AG04450 (cell line): ENCODE results near the gene CALM3. TPM values are rescaled to one million over a fixed set of nuclear protein-coding genes. Genes with fewer than 3 reads are reported as not detected.

Source experiments
- CTCF ChIA-PET: fragments of 300-600, 350-600 bp; formaldehyde crosslinking; extraction: SDS; loops from one replicate; lab custom pipeline; 2022; ENCODE audit warnings: antibody characterized with exemption, inconsistent platforms; lab: Charles Lee
- POLR2A ChIA-PET: fragments of 350-600 bp; formaldehyde crosslinking; extraction: SDS; loops from one replicate; lab custom pipeline; 2021; ENCODE audit warnings: antibody characterized with exemption, inconsistent platforms; lab: Yijun Ruan, JAX
- DNase-seq: peaks from one replicate; pipeline ENCODE4 v3.0.0-alpha.2; 2011; ENCODE audit warnings: low read depth, low spot score
- H3K27ac ChIP-seq: one replicate; pipeline ENCODE4 v1.5.1; 2012; ENCODE audit warnings: low read depth, low read length, control low read depth
- H3K27me3 ChIP-seq: one replicate; pipeline ENCODE4 v1.6.0; 2012; ENCODE audit warnings: low read length; ENCODE audit not compliant: control insufficient read depth, insufficient read depth
- H3K4me3 ChIP-seq: 2 replicates; pipeline ENCODE4 v1.5.1; 2011; ENCODE audit warnings: mild to moderate bottlenecking, low read depth, low read length, control low read depth
- H3K9me3 ChIP-seq: 2 replicates; pipeline ENCODE4 v1.5.1; 2012; ENCODE audit warnings: low read length; ENCODE audit not compliant: control insufficient read depth, insufficient read depth
- polyA plus RNA-seq: library from polyadenylated mRNA; depleted of rRNA; stranded (reverse); fragments of >200 nt; gene quantifications from 2 replicates; pipeline ENCODE4 v1.2.3, GENCODE V29; 2011
- TF ChIP-seq, protein P1 (sequence below): IDR thresholded peaks from 2 replicates; pipeline ENCODE4 v1.5.1; 2011; ENCODE audit warnings: low read depth, low read length, control low read depth, inconsistent platforms

The CALM3 gene
- polyA plus RNA-seq, 1 experiment = 744 TPM

GRCh38 chr19:46606681-46607447 lies 5.7 kb downstream of the CALM3 start:
- no peak for DNase-seq
- H3K9me3 ChIP-seq = no peaks in the 10 kb centered on the region
- no peak overlapping the region for H3K27ac ChIP-seq
- no peaks in the 10 kb centered on the region for H3K27me3 ChIP-seq
- POLR2A ChIA-PET = interaction anchor here (0.6 kb wide), 1 partner anchor 16 kb away, joined by 11 read pairs; no protein-coding TSS in a partner anchor
- H3K4me3 ChIP-seq = no peak overlapping the region
- TF ChIP-seq, protein P1, sequence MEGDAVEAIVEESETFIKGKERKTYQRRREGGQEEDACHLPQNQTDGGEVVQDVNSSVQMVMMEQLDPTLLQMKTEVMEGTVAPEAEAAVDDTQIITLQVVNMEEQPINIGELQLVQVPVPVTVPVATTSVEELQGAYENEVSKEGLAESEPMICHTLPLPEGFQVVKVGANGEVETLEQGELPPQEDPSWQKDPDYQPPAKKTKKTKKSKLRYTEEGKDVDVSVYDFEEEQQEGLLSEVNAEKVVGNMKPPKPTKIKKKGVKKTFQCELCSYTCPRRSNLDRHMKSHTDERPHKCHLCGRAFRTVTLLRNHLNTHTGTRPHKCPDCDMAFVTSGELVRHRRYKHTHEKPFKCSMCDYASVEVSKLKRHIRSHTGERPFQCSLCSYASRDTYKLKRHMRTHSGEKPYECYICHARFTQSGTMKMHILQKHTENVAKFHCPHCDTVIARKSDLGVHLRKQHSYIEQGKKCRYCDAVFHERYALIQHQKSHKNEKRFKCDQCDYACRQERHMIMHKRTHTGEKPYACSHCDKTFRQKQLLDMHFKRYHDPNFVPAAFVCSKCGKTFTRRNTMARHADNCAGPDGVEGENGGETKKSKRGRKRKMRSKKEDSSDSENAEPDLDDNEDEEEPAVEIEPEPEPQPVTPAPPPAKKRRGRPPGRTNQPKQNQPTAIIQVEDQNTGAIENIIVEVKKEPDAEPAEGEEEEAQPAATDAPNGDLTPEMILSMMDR = no peak
- CTCF ChIA-PET = interaction anchor here (0.5 to 2.0 kb wide), 8 partner anchors 7 to 212 kb away, joined by 3 to 20 read pairs (median 4); no protein-coding TSS in a partner anchor

DNA sequence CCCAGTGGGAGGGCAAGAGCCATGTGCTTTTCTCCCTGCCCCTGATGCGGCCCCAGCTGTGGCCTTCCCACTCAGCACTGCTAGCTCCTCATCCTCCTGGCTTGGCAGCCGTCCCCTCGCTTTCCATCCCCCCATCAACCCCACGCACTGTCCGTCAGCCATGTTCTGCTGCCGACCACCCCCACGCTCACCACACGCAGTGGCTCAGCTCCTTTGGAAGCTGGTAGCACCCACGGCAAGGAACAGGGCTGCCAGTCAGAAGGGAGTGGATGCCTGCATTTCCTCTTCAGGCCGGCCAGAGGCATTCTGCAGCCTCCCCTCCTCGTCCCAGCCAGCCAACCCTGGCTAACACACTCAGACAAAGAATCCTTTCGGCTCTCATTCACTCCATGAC lies 6.3 kb downstream of the CALM3 start:
- CTCF ChIA-PET = interaction anchor here (0.5 to 1.9 kb wide), 4 partner anchors 16 to 212 kb away, joined by 3 to 7 read pairs (median 4); no protein-coding TSS in a partner anchor
- POLR2A ChIA-PET = no interaction called here

GRCh38 chr19:46608178-46608577 lies 7.0 kb downstream of the CALM3 start:
- no peak overlapping the region for H3K27ac ChIP-seq
- no peaks in the 10 kb centered on the region for H3K27me3 ChIP-seq
- no peak for DNase-seq
- no peak overlapping the region for H3K4me3 ChIP-seq
- POLR2A ChIA-PET = no interaction called here
- CTCF ChIA-PET = interaction anchor here (1.3 to 1.9 kb wide), 2 partner anchors 23 to 65 kb away, joined by 3 to 5 read pairs; no protein-coding TSS in a partner anchor
- TF ChIP-seq, protein P1 = no peak
- no peaks in the 10 kb centered on the region for H3K9me3 ChIP-seq

More for the DNA sequence above, 6.3 kb downstream of the CALM3 start:
- H3K4me3 ChIP-seq = no peak overlapping the region
- no peak for DNase-seq
- H3K27me3 ChIP-seq = no peaks in the 10 kb centered on the region
- no peak overlapping the region for H3K27ac ChIP-seq
- TF ChIP-seq, protein P1 = no peak
- no peaks in the 10 kb centered on the region for H3K9me3 ChIP-seq

GRCh38 chr19:46608581-46609345 lies 7.6 kb downstream of the CALM3 start:
- DNase-seq = no peak
- Histone ChIP-seq H3K27ac (no peak overlapping the region), H3K27me3 (no peaks in the 10 kb centered on the region), H3K4me3 (no peak overlapping the region), H3K9me3 (no peaks in the 10 kb centered on the region)
- POLR2A ChIA-PET = no interaction called here
- TF ChIP-seq, protein P1 = no peak
- CTCF ChIA-PET = interaction anchor here (1.3 to 14.3 kb wide), 2 partner anchors 22 to 56 kb away, joined by 3 to 296 read pairs; partner anchors contain the start of gene DACT3
